Activated naive CD8-positive, alpha-beta T cell treated with anti-CD3 and anti-CD28 coated beads for 36 hours (primary cell): ENCODE data around the gene NLRP3. TPM values are rescaled to one million over a fixed set of nuclear protein-coding genes. Genes with fewer than 3 reads are reported as not detected.
"Not testable (repeated sequence)": the region's sequence is repeated elsewhere in the genome, so short reads cannot be mapped to it uniquely, and the experiment has no call there.

Source experiments
- DNase-seq: peaks from one replicate; pipeline ENCODE4 v3.0.0; 2021
- H3K27ac Mint-ChIP-seq: one replicate; pipeline ENCODE4 v1.8.0; 2022; ENCODE audit warnings: mild to moderate bottlenecking, moderate library complexity, mixed read lengths
- H3K27me3 Mint-ChIP-seq: one replicate; pipeline ENCODE4 v1.8.0; 2022; ENCODE audit warnings: mild to moderate bottlenecking, mixed read lengths
- H3K36me3 Mint-ChIP-seq: one replicate; pipeline ENCODE4 v1.8.0; 2021; ENCODE audit warnings: mild to moderate bottlenecking, mixed read lengths
- H3K4me1 Mint-ChIP-seq: one replicate; pipeline ENCODE4 v1.8.0; 2021; ENCODE audit warnings: mixed read lengths
- H3K4me3 Mint-ChIP-seq: one replicate; pipeline ENCODE4 v1.8.0; 2022; ENCODE audit warnings: mild to moderate bottlenecking, moderate library complexity, mixed read lengths
- H3K9me3 Mint-ChIP-seq: one replicate; pipeline ENCODE4 v1.8.0; 2022; ENCODE audit warnings: mixed read lengths
- total RNA-seq, 2 experiments: library from RNA; stranded (reverse); gene quantifications; one replicate each; pipeline ENCODE4 v1.2.3, GENCODE V29; 2021

NLRP3 gene
- total RNA-seq, 2 experiments from 2014 or later = 8.5 to 9.1 TPM

GRCh38 chr1:247385283-247385682 is 30.7 kb upstream of the NLRP3 start:
- no peak for DNase-seq
- peaks cover 10% of the 10 kb centered on the region for H3K27me3 Mint-ChIP-seq
- peaks cover 7% of the 10 kb centered on the region for H3K4me1 Mint-ChIP-seq
- H3K27ac Mint-ChIP-seq = no peak overlapping the region
- peaks cover 9% of the 10 kb centered on the region for H3K9me3 Mint-ChIP-seq
- H3K36me3 Mint-ChIP-seq = peaks cover 12% of the 10 kb centered on the region
- no peak overlapping the region for H3K4me3 Mint-ChIP-seq

DNA sequence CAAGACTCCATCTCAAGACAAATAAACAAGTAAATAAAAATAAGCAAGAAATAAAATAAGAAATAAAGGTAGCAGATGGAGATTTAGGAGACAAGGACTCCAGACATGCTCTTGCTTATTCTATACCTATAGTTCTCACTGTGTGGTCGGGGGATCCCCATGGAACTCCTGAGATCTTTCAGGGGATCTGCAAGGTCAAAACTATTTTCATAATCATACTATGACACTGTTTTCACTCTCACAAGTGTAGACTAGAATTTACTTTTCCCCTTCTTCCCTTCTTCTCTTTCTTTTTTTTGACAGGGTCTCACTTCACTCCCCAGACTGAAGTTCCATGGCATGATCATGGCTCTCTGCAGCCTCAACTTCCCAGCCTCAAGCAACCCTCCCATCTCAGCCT is 29.8 kb upstream of the NLRP3 start:
- no peak overlapping the region for H3K4me3 Mint-ChIP-seq
- H3K27ac Mint-ChIP-seq = no peak overlapping the region
- DNase-seq = no peak
- H3K9me3 Mint-ChIP-seq = peaks cover 9% of the 10 kb centered on the region
- peaks cover 12% of the 10 kb centered on the region for H3K36me3 Mint-ChIP-seq
- H3K27me3 Mint-ChIP-seq = peaks cover 10% of the 10 kb centered on the region
- peaks cover 13% of the 10 kb centered on the region for H3K4me1 Mint-ChIP-seq

DNA sequence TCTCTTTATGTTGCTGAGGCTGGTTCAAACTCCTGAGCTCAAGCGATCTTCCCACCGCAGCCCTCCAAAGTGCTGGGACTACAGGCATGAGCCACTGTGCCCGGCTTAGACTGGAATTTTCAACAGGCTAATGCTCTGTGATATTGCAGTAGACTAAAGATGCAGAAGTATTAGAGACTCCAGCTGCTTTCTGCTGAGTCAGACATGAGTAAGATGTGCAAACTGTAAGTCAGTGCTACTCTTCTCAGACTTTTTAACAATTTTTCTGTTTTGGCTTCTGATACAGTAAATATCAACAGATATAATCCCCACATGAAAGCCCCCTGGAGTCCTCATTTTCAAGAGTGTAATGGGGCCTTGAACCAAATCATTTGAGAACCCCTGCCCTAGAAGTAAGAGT is 29.3 kb upstream of the NLRP3 start:
- Mint-ChIP-seq H3K9me3 (peaks cover 9% of the 10 kb centered on the region), H3K4me1 (peaks cover 14% of the 10 kb centered on the region)

DNA sequence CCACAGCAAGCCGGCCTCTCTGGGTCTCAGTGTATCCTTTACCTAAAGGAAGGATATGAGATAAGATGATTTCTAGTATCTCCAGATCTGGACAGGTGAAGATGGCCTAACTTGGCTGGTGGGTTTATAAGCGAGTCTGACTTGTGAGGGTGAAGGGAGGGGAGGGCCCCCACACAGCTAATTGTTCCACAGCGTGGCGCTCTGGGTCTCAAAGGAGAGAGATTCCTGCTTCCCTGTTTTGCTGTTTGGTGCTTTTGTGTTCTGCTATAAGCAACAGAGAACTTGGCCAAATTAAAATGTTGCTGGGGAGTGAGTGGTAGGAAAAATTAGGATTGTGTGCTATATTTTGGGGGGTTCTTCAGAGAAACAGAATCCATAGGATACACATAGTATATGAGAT is 28.9 kb upstream of the NLRP3 start:
- peaks cover 9% of the 10 kb centered on the region for H3K9me3 Mint-ChIP-seq
- peaks cover 6% of the 10 kb centered on the region for H3K27me3 Mint-ChIP-seq
- H3K4me3 Mint-ChIP-seq = no peak overlapping the region
- no peak for DNase-seq
- H3K4me1 Mint-ChIP-seq = peaks cover 14% of the 10 kb centered on the region
- H3K36me3 Mint-ChIP-seq = peaks cover 12% of the 10 kb centered on the region
- no peak overlapping the region for H3K27ac Mint-ChIP-seq

More for the DNA sequence above, 29.3 kb upstream of the NLRP3 start:
- H3K27me3 Mint-ChIP-seq = peaks cover 6% of the 10 kb centered on the region
- H3K27ac Mint-ChIP-seq = no peak overlapping the region
- H3K4me3 Mint-ChIP-seq = no peak overlapping the region
- H3K36me3 Mint-ChIP-seq = peaks cover 12% of the 10 kb centered on the region
- DNase-seq = no peak

GRCh38 chr1:247387565-247387964 is 28.4 kb upstream of the NLRP3 start:
- H3K27me3 Mint-ChIP-seq = peaks cover 6% of the 10 kb centered on the region
- H3K9me3 Mint-ChIP-seq = peaks cover 9% of the 10 kb centered on the region
- H3K4me1 Mint-ChIP-seq = peaks cover 14% of the 10 kb centered on the region
- no peak overlapping the region for H3K4me3 Mint-ChIP-seq
- H3K27ac Mint-ChIP-seq = no peak overlapping the region
- no peak for DNase-seq
- peaks cover 12% of the 10 kb centered on the region for H3K36me3 Mint-ChIP-seq

DNA sequence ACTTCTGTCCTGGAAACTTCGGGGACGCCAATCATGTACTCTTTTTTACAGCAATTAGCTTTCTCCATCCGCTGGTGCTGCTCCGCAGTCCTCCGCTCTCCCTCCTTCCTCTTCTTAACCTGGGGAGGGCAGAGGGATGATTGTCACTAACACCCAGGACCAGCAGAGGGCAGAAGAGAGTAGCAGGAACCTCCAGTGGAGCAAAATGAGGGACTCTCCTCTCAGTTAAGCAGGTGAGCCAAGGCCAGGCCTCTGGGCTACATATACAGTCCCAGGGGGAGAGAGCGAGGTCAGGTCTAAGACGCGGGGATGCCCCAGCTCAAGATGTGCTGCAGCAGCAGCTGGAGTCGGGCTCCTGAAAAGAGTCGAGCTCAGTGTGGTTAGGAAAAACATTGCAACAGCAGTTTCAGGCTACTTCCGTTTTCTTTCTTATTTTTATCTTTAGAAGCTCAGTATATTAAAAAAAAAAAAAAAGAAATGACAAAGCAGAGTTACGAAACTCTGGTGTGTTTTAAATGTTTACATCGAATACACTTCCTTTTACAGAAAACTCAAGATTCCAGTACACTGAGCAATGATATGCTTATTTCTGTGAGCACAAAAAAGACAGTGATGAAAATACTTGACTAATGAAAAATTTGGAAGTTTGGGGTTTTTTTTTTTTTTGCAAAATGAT is 25.7 kb upstream of the NLRP3 start:
- Mint-ChIP-seq H3K27me3 (peaks cover 6% of the 10 kb centered on the region), H3K36me3 (peaks cover under 1% of the 10 kb centered on the region), H3K4me1 (peaks cover 14% of the 10 kb centered on the region), H3K27ac (peak overlapping the region; percentile 74), H3K9me3 (no peaks in the 10 kb centered on the region), H3K4me3 (peak overlapping the region; percentile 70)
- peak; percentile 84 for DNase-seq

GRCh38 chr1:247390996-247391395 is 25.0 kb upstream of the NLRP3 start:
- H3K4me3 Mint-ChIP-seq = no peak overlapping the region
- H3K27me3 Mint-ChIP-seq = peaks cover 6% of the 10 kb centered on the region
- H3K27ac Mint-ChIP-seq = no peak overlapping the region
- no peaks in the 10 kb centered on the region for H3K36me3 Mint-ChIP-seq
- H3K4me1 Mint-ChIP-seq = peaks cover 14% of the 10 kb centered on the region
- no peaks in the 10 kb centered on the region for H3K9me3 Mint-ChIP-seq
- DNase-seq = no peak

GRCh38 chr1:247392088-247392487 is 23.9 kb upstream of the NLRP3 start:
- DNase-seq = no peak
- Mint-ChIP-seq H3K36me3 (no peaks in the 10 kb centered on the region), H3K27ac (no peak overlapping the region), H3K9me3 (no peaks in the 10 kb centered on the region), H3K27me3 (peaks cover 6% of the 10 kb centered on the region), H3K4me1 (peaks cover 12% of the 10 kb centered on the region), H3K4me3 (no peak overlapping the region)

DNA sequence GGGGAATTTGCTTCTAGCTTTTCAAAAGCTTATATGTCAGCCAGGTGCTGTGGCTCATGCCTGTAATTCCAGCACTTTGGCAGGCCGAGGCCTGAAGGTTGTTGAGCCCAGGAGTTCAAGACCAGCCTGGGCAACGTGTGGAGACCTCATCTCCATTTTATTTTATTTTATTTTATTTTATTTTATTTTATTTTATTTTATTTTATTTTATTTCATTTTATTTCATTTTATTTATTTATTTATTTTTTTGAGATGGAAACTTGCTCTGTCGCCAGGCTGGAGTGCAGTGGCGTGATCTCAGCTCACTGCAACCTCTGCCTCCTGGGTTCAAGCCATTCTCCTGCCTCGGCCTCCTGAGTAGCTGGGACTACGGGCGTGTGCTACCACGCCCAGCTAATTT is 20.9 kb upstream of the NLRP3 start:
- not testable (repeated sequence) for H3K27me3 Mint-ChIP-seq, H3K36me3 Mint-ChIP-seq, DNase-seq, H3K9me3 Mint-ChIP-seq, H3K4me1 Mint-ChIP-seq, H3K27ac Mint-ChIP-seq, H3K4me3 Mint-ChIP-seq

DNA sequence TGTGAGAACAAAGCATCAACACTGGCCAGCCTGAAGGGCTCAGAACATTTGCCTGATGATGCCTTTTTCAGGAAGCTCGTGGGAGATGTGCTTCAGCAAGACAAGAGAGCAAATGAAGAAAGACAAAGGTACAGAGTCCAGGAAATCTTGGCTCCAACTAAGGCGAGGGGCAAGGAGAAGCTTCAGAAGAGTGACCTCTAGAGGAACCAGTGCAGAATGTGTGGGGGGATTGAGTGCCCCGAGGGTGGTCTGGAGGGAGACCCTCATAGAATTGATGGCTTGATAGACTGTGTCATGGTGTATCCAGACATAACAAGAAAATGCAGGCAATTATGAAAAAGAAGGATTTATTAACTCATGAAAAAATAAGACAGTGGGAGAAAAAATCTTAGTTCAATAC is 15.3 kb upstream of the NLRP3 start:
- Mint-ChIP-seq H3K36me3 (no peaks in the 10 kb centered on the region), H3K27ac (no peak overlapping the region), H3K9me3 (peaks cover under 1% of the 10 kb centered on the region), H3K4me3 (no peak overlapping the region), H3K27me3 (no peaks in the 10 kb centered on the region), H3K4me1 (no peaks in the 10 kb centered on the region)
- DNase-seq = no peak

GRCh38 chr1:247401310-247402119 is 14.5 kb upstream of the NLRP3 start:
- no peak overlapping the region for H3K27ac Mint-ChIP-seq
- DNase-seq = no peak
- peaks cover 2% of the 10 kb centered on the region for H3K4me1 Mint-ChIP-seq
- H3K27me3 Mint-ChIP-seq = no peaks in the 10 kb centered on the region
- no peaks in the 10 kb centered on the region for H3K36me3 Mint-ChIP-seq
- H3K4me3 Mint-ChIP-seq = no peak overlapping the region
- peaks cover 2% of the 10 kb centered on the region for H3K9me3 Mint-ChIP-seq

DNA sequence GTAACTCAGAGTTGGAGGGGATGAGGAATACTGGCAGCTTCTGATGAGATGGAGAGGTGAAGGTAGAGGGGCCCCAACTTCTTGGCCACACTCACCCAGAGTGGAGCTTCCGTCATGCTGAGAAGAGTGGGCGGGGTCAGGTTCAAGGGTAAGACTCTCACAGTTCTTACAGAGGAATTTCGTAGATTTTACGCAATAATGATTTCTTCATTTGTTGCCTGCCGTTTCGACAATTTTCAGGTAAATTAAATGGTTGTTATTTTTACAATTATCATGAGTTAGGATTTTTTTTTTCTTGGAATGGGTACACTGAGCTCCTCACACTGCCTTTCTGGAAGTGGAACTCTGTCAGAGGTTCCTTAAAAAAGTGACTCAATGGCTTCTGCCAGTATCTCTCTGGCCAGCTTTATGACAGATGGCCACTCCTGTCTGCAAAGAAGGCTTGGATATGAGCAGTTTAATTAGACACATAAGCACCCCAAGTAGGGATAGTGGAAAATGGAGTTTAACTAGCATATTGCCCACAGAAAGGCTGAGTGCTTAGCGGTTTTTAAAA is 13.8 kb upstream of the NLRP3 start:
- H3K4me1 Mint-ChIP-seq = peaks cover 9% of the 10 kb centered on the region
- no peak overlapping the region for H3K27ac Mint-ChIP-seq
- H3K4me3 Mint-ChIP-seq = no peak overlapping the region
- peaks cover 2% of the 10 kb centered on the region for H3K9me3 Mint-ChIP-seq
- H3K27me3 Mint-ChIP-seq = no peaks in the 10 kb centered on the region
- DNase-seq = no peak
- no peaks in the 10 kb centered on the region for H3K36me3 Mint-ChIP-seq

DNA sequence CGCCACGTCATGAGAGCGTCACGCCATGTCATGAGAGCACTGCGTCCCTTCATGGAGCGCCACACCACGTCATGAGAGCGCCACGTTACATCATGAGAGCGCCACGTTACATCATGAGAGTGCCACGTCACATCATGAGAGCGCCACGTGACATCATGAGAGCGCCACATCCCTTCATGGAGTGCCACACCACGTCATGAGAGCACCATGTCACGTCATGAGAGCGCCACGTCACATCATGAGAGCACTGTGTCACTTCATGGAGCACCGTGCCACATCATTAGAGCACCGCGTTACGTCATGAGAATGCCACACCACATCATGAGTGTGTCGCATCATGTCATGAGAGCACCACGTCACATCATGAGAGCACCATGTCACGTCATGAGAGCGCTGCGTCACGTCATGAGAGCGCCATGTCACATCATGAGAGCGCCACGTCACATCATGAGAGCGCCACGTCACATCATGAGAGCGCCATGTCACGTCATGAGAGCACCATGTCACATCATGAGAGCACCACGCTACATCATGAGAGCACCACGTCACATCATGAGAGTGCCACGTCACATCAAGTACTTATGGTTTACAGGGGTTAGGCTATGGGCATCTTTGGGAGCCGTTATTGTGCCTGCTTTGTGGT is 9.8 kb upstream of the NLRP3 start:
- no peaks in the 10 kb centered on the region for H3K36me3 Mint-ChIP-seq
- H3K4me3 Mint-ChIP-seq = no peak overlapping the region
- H3K27me3 Mint-ChIP-seq = no peaks in the 10 kb centered on the region
- H3K4me1 Mint-ChIP-seq = peaks cover 38% of the 10 kb centered on the region
- H3K27ac Mint-ChIP-seq = peak overlapping the region; percentile 5
- DNase-seq = no peak
- H3K9me3 Mint-ChIP-seq = peaks cover 6% of the 10 kb centered on the region

DNA sequence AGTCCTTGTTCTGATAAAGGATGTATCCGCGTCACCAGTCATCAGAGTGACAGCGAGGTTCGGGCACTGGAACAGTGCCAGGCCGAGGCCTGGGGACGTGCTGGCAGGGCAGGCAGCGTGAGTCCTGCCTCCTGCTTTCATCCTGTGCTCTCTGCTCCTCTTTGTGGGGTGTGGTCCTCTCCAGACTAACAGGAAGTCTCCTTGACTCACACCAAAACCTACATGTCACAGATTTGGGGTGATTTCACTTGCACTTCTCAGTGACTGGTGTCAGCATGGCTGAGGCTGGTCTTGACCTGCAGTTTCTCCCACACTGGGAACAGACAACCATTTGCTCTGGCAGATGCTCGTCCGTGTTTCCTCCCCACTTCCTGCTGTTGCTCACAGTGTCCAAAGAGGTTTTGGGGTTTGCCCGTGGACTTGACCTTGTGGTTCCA is 8.8 kb upstream of the NLRP3 start:
- peak overlapping the region; percentile 58 for H3K4me3 Mint-ChIP-seq
- H3K27ac Mint-ChIP-seq = peak overlapping the region; percentile 87
- no peaks in the 10 kb centered on the region for H3K36me3 Mint-ChIP-seq
- H3K4me1 Mint-ChIP-seq = peaks cover 42% of the 10 kb centered on the region
- DNase-seq = peak; percentile 79
- H3K9me3 Mint-ChIP-seq = peaks cover 6% of the 10 kb centered on the region
- no peaks in the 10 kb centered on the region for H3K27me3 Mint-ChIP-seq

GRCh38 chr1:247408100-247408499 is 7.9 kb upstream of the NLRP3 start:
- Mint-ChIP-seq H3K27ac (peak overlapping the region; percentile 77), H3K4me1 (peaks cover 45% of the 10 kb centered on the region), H3K4me3 (peak overlapping the region; percentile 2), H3K27me3 (no peaks in the 10 kb centered on the region), H3K9me3 (peaks cover 6% of the 10 kb centered on the region), H3K36me3 (no peaks in the 10 kb centered on the region)
- peak; percentile 19 for DNase-seq
